GM21528 (cell line): Measurements from ENCODE around the gene OR10A5.
"Not testable (repeated sequence)": the region's sequence is repeated elsewhere in the genome, so short reads cannot be mapped to it uniquely, and the experiment has no call there.

ENCODE experiments used
- ATAC-seq: cut with Tn5 transposase; IDR thresholded peaks from one replicate; pipeline ENCODE4 v1.9.1; 2021; ENCODE audit warnings: mild to moderate bottlenecking, moderate library complexity; ENCODE audit not compliant: unreplicated experiment, low FRiP score

Gene OR10A5

GRCh38 chr11:6871278-6871677, 25.8 kb downstream of the OR10A5 start:
- no peak for ATAC-seq

GRCh38 chr11:6875761-6876160, 30.3 kb downstream of the OR10A5 start:
- ATAC-seq = no peak

GRCh38 chr11:6876325-6876724, 30.8 kb downstream of the OR10A5 start, which contains the start of gene OR10A4:
OR10A4 (plus strand) TSS chr11:6876625; CDS start chr11:6876648, 23 bp downstream.
- ATAC-seq = no peak

GRCh38 chr11:6876914-6877313, 31.4 kb downstream of the OR10A5 start:
- ATAC-seq = no peak

GRCh38 chr11:6882751-6883150, 37.3 kb downstream of the OR10A5 start:
- ATAC-seq = no peak

- not testable (repeated sequence) for ATAC-seq
Measured at GRCh38 chr11:6887711-6888110, 42.2 kb downstream of the OR10A5 start.

- no peak for ATAC-seq
Measured at GRCh38 chr11:6888830-6889229, 43.3 kb downstream of the OR10A5 start.

- no peak for ATAC-seq
Measured at GRCh38 chr11:6889835-6890234, 44.4 kb downstream of the OR10A5 start.

GRCh38 chr11:6892400-6892799, 46.9 kb downstream of the OR10A5 start, which contains the start of gene OR2D2:
OR2D2 (minus strand) TSS chr11:6892500; CDS start chr11:6892500, 0 bp downstream.
- no peak for ATAC-seq

- no peak for ATAC-seq
Measured at GRCh38 chr11:6894097-6894496, 48.6 kb downstream of the OR10A5 start.

- ATAC-seq = peak; percentile 83
Measured at GRCh38 chr11:6895010-6895409, 49.5 kb downstream of the OR10A5 start.
